PFSK-1 (cell line): ENCODE results near the gene CD27.

Experiments used
- FOXP2 ChIP-seq: optimal IDR thresholded peaks from 2 replicates; pipeline ENCODE3; 2011; ENCODE audit warnings: borderline replicate concordance, control low read depth, inconsistent platforms; ENCODE audit not compliant: insufficient read depth; ENCODE audit errors: extremely low read length, extremely low read depth
- POLR2AphosphoS5 ChIP-seq: IDR thresholded peaks from 2 replicates; pipeline ENCODE4 v1.6.1; 2012; ENCODE audit warnings: low read depth, mild to moderate bottlenecking, control low read depth, low read length, moderate library complexity
- REST ChIP-seq, 2 experiments: IDR thresholded peaks; 2 replicates each; pipeline versions ENCODE4 v1.6.1 to v1.8.0; 2011 to 2012; ENCODE audit warnings: low read depth in 2 of 2, low read length in 2 of 2, control low read depth in 1 of 2, inconsistent platforms in 1 of 2, mild to moderate bottlenecking in 1 of 2, moderate library complexity in 1 of 2; ENCODE audit not compliant: insufficient read depth in 1 of 2
- SIN3A ChIP-seq: IDR thresholded peaks from 2 replicates; pipeline ENCODE4 v1.6.1; 2012; ENCODE audit warnings: mild to moderate bottlenecking, low read length, moderate library complexity, borderline replicate concordance; ENCODE audit not compliant: insufficient read depth
- TAF1 ChIP-seq: IDR thresholded peaks from 2 replicates; pipeline ENCODE4 v1.6.1; 2012; ENCODE audit warnings: low read length, control low read depth, borderline replicate concordance; ENCODE audit not compliant: insufficient read depth

The CD27 gene

GRCh38 chr12:6438345-6438744 lies 6.4 kb upstream of the CD27 start:
- TF ChIP-seq REST (IDR thresholded peaks at IDR 0.05; ENCODE audit: insufficient read depth in 1 of 2, low read depth in 2 of 2, low read length in 2 of 2) = no peak
- no peak for TF ChIP-seq FOXP2
- no peak for TF ChIP-seq POLR2AphosphoS5
- no peak for TF ChIP-seq SIN3A

GRCh38 chr12:6440391-6440790 lies 4.4 kb upstream of the CD27 start:
- TF ChIP-seq POLR2AphosphoS5 = no peak

- no peak for TF ChIP-seq SIN3A
- no peak for TF ChIP-seq REST (IDR thresholded peaks at IDR 0.05; ENCODE audit: insufficient read depth in 1 of 2, low read depth in 2 of 2, low read length in 2 of 2)
- no peak for TF ChIP-seq POLR2AphosphoS5
- no peak for TF ChIP-seq FOXP2
- no peak for TF ChIP-seq TAF1
These were observed 1.9 kb upstream of the CD27 start for GRCh38 chr12:6442836-6443235.

GRCh38 chr12:6443361-6443983 lies 1.3 kb upstream of the CD27 start:
- TF ChIP-seq SIN3A (no peak), REST (IDR thresholded peaks at IDR 0.05; ENCODE audit: insufficient read depth in 1 of 2, low read depth in 2 of 2, low read length in 2 of 2) (no peak), FOXP2 (no peak), POLR2AphosphoS5 (no peak), TAF1 (no peak)

- no peak for TF ChIP-seq REST (IDR thresholded peaks at IDR 0.05; ENCODE audit: insufficient read depth in 1 of 2, low read depth in 2 of 2, low read length in 2 of 2)
- TF ChIP-seq POLR2AphosphoS5 = no peak
- no peak for TF ChIP-seq SIN3A
- no peak for TF ChIP-seq FOXP2
- no peak for TF ChIP-seq TAF1
These were observed 724 bp upstream of the CD27 start for GRCh38 chr12:6444031-6444430.
